Immature natural killer cell (primary cell): ENCODE data around the gene TCF15. TPM values are rescaled to one million over a fixed set of nuclear protein-coding genes. Genes with fewer than 3 reads are reported as not detected.

Experiments used
- DNase-seq, 3 donors: peaks; one replicate each; pipeline ENCODE4 v3.0.0; 2022; ENCODE audit warnings: mixed read lengths in 1 of 3
- H3K27ac Mint-ChIP-seq, 6 donors: one replicate each; pipeline ENCODE4 v1.8.0; 2020; ENCODE audit warnings: mixed read lengths in 6 of 6, mild to moderate bottlenecking in 5 of 6, inconsistent platforms in 4 of 6, moderate library complexity in 3 of 6
- H3K27me3 Mint-ChIP-seq, 3 donors: one replicate each; pipeline ENCODE4 v1.8.0; 2020 to 2021; ENCODE audit warnings: low read depth in 3 of 3, mild to moderate bottlenecking in 3 of 3, mixed read lengths in 3 of 3, moderate library complexity in 3 of 3, inconsistent platforms in 1 of 3
- H3K36me3 Mint-ChIP-seq, 3 donors: one replicate each; pipeline ENCODE4 v1.8.0; 2020; ENCODE audit warnings: mixed read lengths in 3 of 3, inconsistent platforms in 2 of 3, mild to moderate bottlenecking in 2 of 3
- H3K4me1 Mint-ChIP-seq, 2 donors: one replicate each; pipeline ENCODE4 v1.8.0; 2020; ENCODE audit warnings: inconsistent platforms in 2 of 2, mild to moderate bottlenecking in 2 of 2, mixed read lengths in 2 of 2, moderate library complexity in 1 of 2
- H3K4me3 Mint-ChIP-seq, 5 donors: one replicate each; pipeline ENCODE4 v1.8.0; 2020; ENCODE audit warnings: mild to moderate bottlenecking in 5 of 5, mixed read lengths in 5 of 5, inconsistent platforms in 3 of 5, moderate library complexity in 3 of 5
- H3K9me3 Mint-ChIP-seq, 6 donors: one replicate each; pipeline ENCODE4 v1.8.0; 2020; ENCODE audit warnings: mild to moderate bottlenecking in 6 of 6, mixed read lengths in 6 of 6, inconsistent platforms in 4 of 6, moderate library complexity in 3 of 6
- polyA plus RNA-seq, 3 donors: library from polyadenylated mRNA; unstranded; fragments of 300-500 nt; fragmentation: Illumina TruSeq; gene quantifications; one replicate each; pipeline ENCODE4 v1.2.3, GENCODE V29; 2021

TCF15 gene
- polyA plus RNA-seq, 3 donors from 2014 or later: not detected

GRCh38 chr20:635028-635892, 25.2 kb upstream of the TCF15 start:
- Mint-ChIP-seq H3K4me1 (no peaks in the 10 kb centered on the region), H3K27me3 (peaks cover 0 to 5% (median 3%) of the 10 kb centered on the region in 3 donors), H3K4me3 (no peak overlapping the region), H3K27ac (no peak overlapping the region), H3K36me3 (no peaks in the 10 kb centered on the region), H3K9me3 (no peaks in the 10 kb centered on the region)
- no peak for DNase-seq

- H3K36me3 Mint-ChIP-seq: no peaks in the 10 kb centered on the region
- no peak for DNase-seq
- no peaks in the 10 kb centered on the region for H3K4me1 Mint-ChIP-seq
- no peaks in the 10 kb centered on the region for H3K9me3 Mint-ChIP-seq
- peaks cover 0 to 5% (median 5%) of the 10 kb centered on the region in 3 donors for H3K27me3 Mint-ChIP-seq
- no peak overlapping the region for H3K4me3 Mint-ChIP-seq
- H3K27ac Mint-ChIP-seq: peak overlapping the region in 1 of 6 donors; percentile 19
Measured at GRCh38 chr20:634148-634925, 24.2 kb upstream of the TCF15 start.

DNA sequence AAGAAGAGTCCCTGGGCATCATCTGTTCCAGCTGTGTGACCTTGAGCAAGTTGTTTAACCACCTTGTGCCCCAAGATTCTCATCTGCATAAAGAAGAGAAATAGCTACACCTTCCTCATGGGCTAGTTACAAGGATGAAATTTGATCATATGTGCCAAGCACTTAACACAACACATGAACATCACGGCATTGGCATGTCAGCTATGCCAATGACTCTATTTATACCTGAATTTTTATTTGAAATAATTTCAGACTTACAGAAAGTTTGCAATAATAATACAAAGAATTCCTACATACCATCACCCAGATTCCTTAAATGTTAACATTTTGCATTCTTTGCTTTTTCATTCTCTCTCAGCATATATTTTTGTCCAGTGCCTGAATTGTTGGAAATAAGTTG, 21.0 kb upstream of the TCF15 start:
- no peaks in the 10 kb centered on the region for H3K36me3 Mint-ChIP-seq
- no peak overlapping the region for H3K27ac Mint-ChIP-seq
- peaks cover 1 to 3% (median 2%) of the 10 kb centered on the region in 3 donors for H3K27me3 Mint-ChIP-seq
- no peak for DNase-seq
- no peak overlapping the region for H3K4me3 Mint-ChIP-seq
- no peaks in the 10 kb centered on the region for H3K4me1 Mint-ChIP-seq
- no peaks in the 10 kb centered on the region for H3K9me3 Mint-ChIP-seq

DNA sequence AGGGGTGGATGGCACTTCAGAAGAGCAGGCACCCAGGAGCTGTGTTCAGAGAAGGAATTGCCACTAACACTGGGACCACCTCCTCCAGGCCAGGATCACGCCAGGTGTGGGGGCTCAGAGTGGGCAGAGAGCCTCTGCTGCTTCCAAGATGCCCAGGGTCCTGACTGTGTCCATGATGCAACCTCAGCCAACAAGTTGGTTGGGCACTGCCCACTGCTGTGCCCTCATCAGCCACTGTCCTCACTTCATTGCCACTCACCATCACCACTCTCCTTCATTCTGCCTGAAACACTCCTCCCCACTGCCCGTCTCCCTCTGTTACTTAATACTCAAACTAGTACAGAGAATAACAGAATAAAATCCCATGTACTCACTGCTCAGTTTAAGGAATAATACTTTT, 16.5 kb upstream of the TCF15 start:
- Mint-ChIP-seq H3K36me3 (no peaks in the 10 kb centered on the region), H3K27ac (no peak overlapping the region), H3K27me3 (peaks cover 0 to 7% (median 6%) of the 10 kb centered on the region in 3 donors), H3K4me3 (no peak overlapping the region), H3K4me1 (no peaks in the 10 kb centered on the region), H3K9me3 (no peaks in the 10 kb centered on the region)
- no peak for DNase-seq

DNA sequence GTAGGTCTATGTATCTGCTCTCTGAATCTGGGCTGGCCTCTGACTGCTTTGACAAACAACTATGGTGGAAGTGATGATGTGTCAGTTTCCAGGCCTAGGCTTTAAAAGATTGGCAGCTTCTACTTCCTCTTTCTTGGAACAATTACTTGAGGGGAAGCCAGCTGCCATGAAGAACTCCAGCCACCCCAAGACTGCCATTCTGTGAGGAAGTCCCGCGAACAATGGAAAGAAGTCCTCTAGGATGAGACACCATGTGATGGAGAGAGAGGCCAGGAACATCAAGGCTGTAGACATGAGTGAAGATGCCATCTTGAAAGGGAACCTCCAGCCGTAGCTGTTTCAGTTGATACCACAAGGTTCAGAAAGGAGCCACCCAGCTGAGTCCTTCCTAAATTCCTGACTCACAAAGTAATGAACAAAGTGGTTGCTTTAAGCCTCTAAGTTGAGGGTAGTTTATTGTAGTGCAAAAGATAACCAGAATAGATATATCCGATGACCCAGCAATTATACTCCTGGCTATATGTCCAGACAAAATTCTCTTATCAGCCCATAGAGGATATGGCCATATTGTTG, 15.3 kb upstream of the TCF15 start:
- DNase-seq: no peak
- no peaks in the 10 kb centered on the region for H3K4me1 Mint-ChIP-seq
- H3K9me3 Mint-ChIP-seq: no peaks in the 10 kb centered on the region
- no peak overlapping the region for H3K27ac Mint-ChIP-seq
- H3K27me3 Mint-ChIP-seq: peaks cover 0 to 9% (median 6%) of the 10 kb centered on the region in 3 donors
- no peak overlapping the region for H3K4me3 Mint-ChIP-seq
- H3K36me3 Mint-ChIP-seq: no peaks in the 10 kb centered on the region

DNA sequence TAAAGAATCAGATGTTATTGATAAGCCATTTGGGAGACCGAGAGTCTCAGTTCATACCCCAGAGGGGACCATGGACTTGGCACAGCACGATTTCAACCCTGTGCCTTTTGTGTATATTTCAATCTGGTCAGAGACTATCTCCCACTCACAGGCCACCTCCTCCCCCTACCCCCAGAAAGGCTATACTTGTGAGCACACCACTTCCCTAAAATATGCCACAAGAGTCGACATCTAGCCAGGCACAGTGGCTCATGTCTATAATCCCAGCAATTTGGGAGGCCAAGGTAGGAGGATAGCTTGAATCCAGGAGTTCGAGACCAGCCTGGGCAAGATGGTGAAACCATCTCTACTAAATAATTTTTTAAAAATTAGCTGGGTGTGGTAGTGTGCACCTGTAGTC, 13.6 kb upstream of the TCF15 start:
- H3K27me3 Mint-ChIP-seq: peaks cover 3 to 11% (median 7%) of the 10 kb centered on the region in 3 donors
- no peaks in the 10 kb centered on the region for H3K36me3 Mint-ChIP-seq
- H3K4me1 Mint-ChIP-seq: no peaks in the 10 kb centered on the region
- H3K9me3 Mint-ChIP-seq: no peaks in the 10 kb centered on the region
- no peak for DNase-seq
- H3K27ac Mint-ChIP-seq: no peak overlapping the region
- no peak overlapping the region for H3K4me3 Mint-ChIP-seq

DNA sequence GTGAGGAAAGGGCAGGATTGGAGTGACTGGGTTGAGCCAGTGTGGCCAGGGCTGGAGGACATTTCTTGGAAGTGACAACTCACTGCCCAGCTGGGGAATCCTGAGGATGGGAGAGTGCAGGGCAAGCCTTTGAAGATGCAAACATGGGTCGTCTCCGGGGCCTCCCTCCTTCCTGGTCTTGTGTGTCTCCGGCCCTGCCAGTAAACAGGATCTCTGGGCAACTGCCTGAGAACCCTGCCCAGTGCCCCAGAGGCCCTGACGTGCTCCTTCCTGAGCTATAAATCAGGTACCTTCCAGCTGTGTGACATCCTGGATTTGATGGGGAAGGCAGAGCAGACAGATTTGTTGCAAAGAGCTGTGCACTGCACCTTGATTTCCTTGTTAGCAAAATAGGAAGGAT, 12.9 kb upstream of the TCF15 start:
- no peaks in the 10 kb centered on the region for H3K4me1 Mint-ChIP-seq
- H3K27me3 Mint-ChIP-seq: peaks cover 3 to 12% (median 7%) of the 10 kb centered on the region in 3 donors
- no peak overlapping the region for H3K4me3 Mint-ChIP-seq
- no peaks in the 10 kb centered on the region for H3K36me3 Mint-ChIP-seq
- no peak overlapping the region for H3K27ac Mint-ChIP-seq
- no peaks in the 10 kb centered on the region for H3K9me3 Mint-ChIP-seq
- DNase-seq: no peak

- no peaks in the 10 kb centered on the region for H3K36me3 Mint-ChIP-seq
- H3K9me3 Mint-ChIP-seq: peaks cover 0 to 2% (median 0%) of the 10 kb centered on the region in 6 donors
- H3K4me3 Mint-ChIP-seq: no peak overlapping the region
- no peak for DNase-seq
- no peak overlapping the region for H3K27ac Mint-ChIP-seq
- peaks cover 3 to 14% (median 9%) of the 10 kb centered on the region in 3 donors for H3K27me3 Mint-ChIP-seq
- H3K4me1 Mint-ChIP-seq: no peaks in the 10 kb centered on the region
Measured at GRCh38 chr20:622161-622560, 12.1 kb upstream of the TCF15 start.

- Mint-ChIP-seq H3K36me3 (no peaks in the 10 kb centered on the region), H3K27me3 (peaks cover 3 to 14% (median 9%) of the 10 kb centered on the region in 3 donors), H3K4me3 (no peak overlapping the region), H3K9me3 (peaks cover 0 to 2% (median 0%) of the 10 kb centered on the region in 6 donors), H3K27ac (no peak overlapping the region), H3K4me1 (no peaks in the 10 kb centered on the region)
- DNase-seq: no peak
Measured at GRCh38 chr20:621125-621756, 11.1 kb upstream of the TCF15 start.

GRCh38 chr20:620246-620645, 10.1 kb upstream of the TCF15 start:
- H3K9me3 Mint-ChIP-seq: peaks cover 0 to 2% (median 0%) of the 10 kb centered on the region in 6 donors
- no peaks in the 10 kb centered on the region for H3K36me3 Mint-ChIP-seq
- H3K27ac Mint-ChIP-seq: no peak overlapping the region
- H3K27me3 Mint-ChIP-seq: peaks cover 3 to 9% (median 8%) of the 10 kb centered on the region in 3 donors
- DNase-seq: no peak
- no peaks in the 10 kb centered on the region for H3K4me1 Mint-ChIP-seq
- H3K4me3 Mint-ChIP-seq: no peak overlapping the region

- Mint-ChIP-seq H3K4me3 (no peak overlapping the region), H3K27me3 (peaks cover 3 to 9% (median 9%) of the 10 kb centered on the region in 3 donors), H3K27ac (peak overlapping the region in 1 of 6 donors; percentile 12), H3K4me1 (no peaks in the 10 kb centered on the region), H3K9me3 (peaks cover 0 to 2% (median 0%) of the 10 kb centered on the region in 6 donors), H3K36me3 (no peaks in the 10 kb centered on the region)
- DNase-seq: no peak
Measured at GRCh38 chr20:618980-619379, 8.9 kb upstream of the TCF15 start.

- H3K4me3 Mint-ChIP-seq: no peak overlapping the region
- no peaks in the 10 kb centered on the region for H3K36me3 Mint-ChIP-seq
- peaks cover 5 to 11% (median 9%) of the 10 kb centered on the region in 3 donors for H3K27me3 Mint-ChIP-seq
- no peak for DNase-seq
- no peak overlapping the region for H3K27ac Mint-ChIP-seq
- no peaks in the 10 kb centered on the region for H3K4me1 Mint-ChIP-seq
- H3K9me3 Mint-ChIP-seq: peaks cover 0 to 2% (median 0%) of the 10 kb centered on the region in 6 donors
Measured at GRCh38 chr20:617934-618690, 8.0 kb upstream of the TCF15 start.

GRCh38 chr20:615514-615913, 5.4 kb upstream of the TCF15 start:
- Mint-ChIP-seq H3K9me3 (peaks cover 0 to 5% (median 0%) of the 10 kb centered on the region in 6 donors), H3K4me1 (peaks cover 0 to 6% of the 10 kb centered on the region in 2 donors), H3K27ac (no peak overlapping the region), H3K4me3 (no peak overlapping the region), H3K27me3 (peaks cover 10 to 26% (median 18%) of the 10 kb centered on the region in 3 donors), H3K36me3 (no peaks in the 10 kb centered on the region)
- no peak for DNase-seq
